ENCODE measurements around the gene GABRA5. TPM values are rescaled to one million over a fixed set of nuclear protein-coding genes. Genes with fewer than 3 reads are reported as not detected.

GABRA5 gene
- total RNA-seq, 1 donor = not detected

DNA sequence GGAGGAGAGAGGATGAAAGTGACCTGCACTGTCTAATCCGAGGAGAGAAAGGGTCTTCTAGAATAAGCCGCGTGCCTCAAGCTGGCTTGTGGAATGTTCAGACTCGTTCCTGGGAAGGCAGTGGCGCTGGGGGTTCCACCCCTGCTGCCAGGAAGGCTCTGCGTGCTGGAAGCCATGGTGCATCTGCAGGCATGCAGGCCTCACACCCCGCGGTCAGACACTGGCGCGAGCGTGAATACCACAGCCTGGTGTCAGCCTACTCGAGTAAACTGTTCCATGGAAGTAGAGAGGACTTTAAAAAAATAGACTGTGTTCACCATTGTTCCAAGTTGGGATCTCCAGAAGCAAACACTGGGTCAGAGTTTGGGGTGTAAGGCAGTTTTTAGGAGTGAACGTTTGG lies 78.2 kb downstream of the GABRA5 start:
- Histone ChIP-seq H3K4me3 (ENCODE audit: insufficient read depth, low read length) (no peak overlapping the region), H2AFZ (ENCODE audit: low read length) (no peak overlapping the region), H3K4me2 (ENCODE audit: insufficient read depth, low read length) (no peak overlapping the region), H4K20me1 (ENCODE audit: insufficient read depth, low read length) (no peaks in the 10 kb centered on the region), H3K9me3 (ENCODE audit: low read depth, low read length) (no peaks in the 10 kb centered on the region), H3K27ac (ENCODE audit: low read depth, low read length) (no peak overlapping the region), H3K27me3 (ENCODE audit: insufficient read depth, low read length) (no peaks in the 10 kb centered on the region), H3K4me1 (ENCODE audit: insufficient read depth, low read length) (no peaks in the 10 kb centered on the region), H3K36me3 (ENCODE audit: insufficient read depth, low read length) (no peaks in the 10 kb centered on the region), H3K79me2 (ENCODE audit: insufficient read depth, low read length) (no peaks in the 10 kb centered on the region)
- TF ChIP-seq, protein P1, sequence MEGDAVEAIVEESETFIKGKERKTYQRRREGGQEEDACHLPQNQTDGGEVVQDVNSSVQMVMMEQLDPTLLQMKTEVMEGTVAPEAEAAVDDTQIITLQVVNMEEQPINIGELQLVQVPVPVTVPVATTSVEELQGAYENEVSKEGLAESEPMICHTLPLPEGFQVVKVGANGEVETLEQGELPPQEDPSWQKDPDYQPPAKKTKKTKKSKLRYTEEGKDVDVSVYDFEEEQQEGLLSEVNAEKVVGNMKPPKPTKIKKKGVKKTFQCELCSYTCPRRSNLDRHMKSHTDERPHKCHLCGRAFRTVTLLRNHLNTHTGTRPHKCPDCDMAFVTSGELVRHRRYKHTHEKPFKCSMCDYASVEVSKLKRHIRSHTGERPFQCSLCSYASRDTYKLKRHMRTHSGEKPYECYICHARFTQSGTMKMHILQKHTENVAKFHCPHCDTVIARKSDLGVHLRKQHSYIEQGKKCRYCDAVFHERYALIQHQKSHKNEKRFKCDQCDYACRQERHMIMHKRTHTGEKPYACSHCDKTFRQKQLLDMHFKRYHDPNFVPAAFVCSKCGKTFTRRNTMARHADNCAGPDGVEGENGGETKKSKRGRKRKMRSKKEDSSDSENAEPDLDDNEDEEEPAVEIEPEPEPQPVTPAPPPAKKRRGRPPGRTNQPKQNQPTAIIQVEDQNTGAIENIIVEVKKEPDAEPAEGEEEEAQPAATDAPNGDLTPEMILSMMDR (IDR thresholded peaks at IDR 0.05; ENCODE audit: extremely low read depth, low read depth, low read length) = no peak
- no peak for DNase-seq (ENCODE audit: insufficient read length, low spot score, missing footprints)

DNA sequence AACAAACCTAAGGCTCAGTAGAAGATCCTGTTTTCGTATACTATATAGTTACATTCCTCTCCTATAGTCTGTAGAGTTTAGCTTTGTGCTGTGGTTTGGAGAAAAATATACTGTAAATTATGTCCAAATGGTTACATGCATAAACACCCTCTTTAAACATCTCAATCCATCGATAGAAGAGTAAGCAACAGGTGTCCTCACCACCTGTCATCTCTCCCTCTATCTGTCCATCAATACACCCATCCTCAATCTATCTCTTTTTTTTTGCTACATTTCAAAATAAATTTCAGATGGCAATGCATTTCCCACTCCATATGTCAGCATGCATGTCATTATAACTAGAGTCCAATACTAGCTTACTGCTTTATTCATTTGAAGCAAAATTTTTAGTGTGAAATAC lies 83.1 kb downstream of the GABRA5 start:
- no peak overlapping the region for H3K4me2 ChIP-seq (ENCODE audit: insufficient read depth, low read length)
- H3K79me2 ChIP-seq (ENCODE audit: insufficient read depth, low read length) = no peaks in the 10 kb centered on the region
- DNase-seq (ENCODE audit: insufficient read length, low spot score, missing footprints) = no peak
- no peaks in the 10 kb centered on the region for H3K9me3 ChIP-seq (ENCODE audit: low read depth, low read length)
- no peaks in the 10 kb centered on the region for H3K27me3 ChIP-seq (ENCODE audit: insufficient read depth, low read length)
- TF ChIP-seq, protein P1 (IDR thresholded peaks at IDR 0.05; ENCODE audit: extremely low read depth, low read depth, low read length) = no peak
- no peak overlapping the region for H2AFZ ChIP-seq (ENCODE audit: low read length)
- H3K4me3 ChIP-seq (ENCODE audit: insufficient read depth, low read length) = no peak overlapping the region
- no peak overlapping the region for H3K27ac ChIP-seq (ENCODE audit: low read depth, low read length)
- no peaks in the 10 kb centered on the region for H3K4me1 ChIP-seq (ENCODE audit: insufficient read depth, low read length)
- H4K20me1 ChIP-seq (ENCODE audit: insufficient read depth, low read length) = no peaks in the 10 kb centered on the region
- H3K36me3 ChIP-seq (ENCODE audit: insufficient read depth, low read length) = no peaks in the 10 kb centered on the region

DNA sequence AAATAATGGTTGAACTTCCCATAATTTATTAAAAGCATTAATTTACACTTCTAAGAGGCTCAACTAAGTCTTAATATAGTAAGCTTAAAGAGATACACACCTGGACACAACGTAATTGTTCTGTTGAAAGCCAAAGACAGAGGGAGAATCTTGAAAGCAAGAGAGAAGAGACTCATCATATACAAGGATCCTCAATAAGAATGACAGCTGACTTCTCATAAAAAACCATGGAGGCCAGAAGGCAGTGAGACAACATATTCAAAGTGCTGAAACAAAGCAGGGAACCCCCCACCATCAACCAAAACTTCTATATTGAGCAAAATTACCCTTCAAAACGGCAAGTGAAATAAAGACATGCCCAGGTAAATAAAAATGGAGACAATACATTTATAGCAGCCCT lies 87.5 kb downstream of the GABRA5 start:
- TF ChIP-seq, protein P1 (IDR thresholded peaks at IDR 0.05; ENCODE audit: extremely low read depth, low read depth, low read length) = no peak
- H3K36me3 ChIP-seq (ENCODE audit: insufficient read depth, low read length) = no peaks in the 10 kb centered on the region
- H4K20me1 ChIP-seq (ENCODE audit: insufficient read depth, low read length) = no peaks in the 10 kb centered on the region
- H3K4me3 ChIP-seq (ENCODE audit: insufficient read depth, low read length) = no peak overlapping the region
- no peaks in the 10 kb centered on the region for H3K9me3 ChIP-seq (ENCODE audit: low read depth, low read length)
- no peaks in the 10 kb centered on the region for H3K27me3 ChIP-seq (ENCODE audit: insufficient read depth, low read length)
- DNase-seq (ENCODE audit: insufficient read length, low spot score, missing footprints) = no peak
- no peak overlapping the region for H3K4me2 ChIP-seq (ENCODE audit: insufficient read depth, low read length)
- no peaks in the 10 kb centered on the region for H3K4me1 ChIP-seq (ENCODE audit: insufficient read depth, low read length)
- H3K27ac ChIP-seq (ENCODE audit: low read depth, low read length) = no peak overlapping the region
- no peaks in the 10 kb centered on the region for H3K79me2 ChIP-seq (ENCODE audit: insufficient read depth, low read length)
- no peak overlapping the region for H2AFZ ChIP-seq (ENCODE audit: low read length)

DNA sequence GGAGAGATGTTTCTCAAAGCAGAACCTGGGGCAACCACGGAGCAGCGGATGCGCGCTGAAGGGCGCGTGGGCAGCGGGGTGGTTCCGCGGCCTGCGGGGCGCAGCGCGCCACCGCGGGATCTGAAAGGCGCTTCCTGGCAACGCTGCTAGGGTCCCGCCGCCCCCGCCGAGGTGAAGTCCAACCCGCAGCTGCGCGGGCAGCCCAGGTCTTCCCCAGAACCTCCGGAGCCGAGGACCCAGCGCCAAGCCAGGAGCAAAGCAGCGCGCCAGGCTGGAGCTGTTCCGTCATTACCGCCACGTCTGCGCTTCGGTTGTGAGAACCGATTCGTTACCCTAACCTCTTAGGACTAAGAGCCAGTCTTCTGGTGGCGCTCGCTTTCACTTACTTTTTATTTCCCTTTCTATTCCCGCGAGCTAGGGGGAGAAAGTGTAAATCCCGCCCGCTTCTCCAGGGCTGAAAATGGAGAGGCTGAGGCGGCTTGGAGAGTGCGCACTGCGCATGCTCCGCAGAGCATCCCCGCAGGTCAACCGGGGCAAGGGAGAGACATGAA lies 100.9 kb downstream of the GABRA5 start:
- Histone ChIP-seq H3K4me1 (ENCODE audit: insufficient read depth, low read length) (no peaks in the 10 kb centered on the region), H3K27ac (ENCODE audit: low read depth, low read length) (no peak overlapping the region), H3K36me3 (ENCODE audit: insufficient read depth, low read length) (no peaks in the 10 kb centered on the region), H3K27me3 (ENCODE audit: insufficient read depth, low read length) (no peaks in the 10 kb centered on the region), H3K4me3 (ENCODE audit: insufficient read depth, low read length) (no peak overlapping the region), H3K79me2 (ENCODE audit: insufficient read depth, low read length) (no peaks in the 10 kb centered on the region), H3K9me3 (ENCODE audit: low read depth, low read length) (no peaks in the 10 kb centered on the region), H2AFZ (ENCODE audit: low read length) (no peak overlapping the region), H3K4me2 (ENCODE audit: insufficient read depth, low read length) (no peak overlapping the region), H4K20me1 (ENCODE audit: insufficient read depth, low read length) (no peaks in the 10 kb centered on the region)
- TF ChIP-seq, protein P1 (IDR thresholded peaks at IDR 0.05; ENCODE audit: extremely low read depth, low read depth, low read length) = no peak
- DNase-seq (ENCODE audit: insufficient read length, low spot score, missing footprints) = no peak
